Rectal smooth muscle tissue (tissue), 1 donor: Measurements from ENCODE around the gene TCF7L2.
A peak's percentile ranks its signal among the peaks of the same experiment; 100 is the strongest.

Experiments
- H3K27ac ChIP-seq: one replicate; pipeline ENCODE4 v1.7.0; 2013; ENCODE audit warnings: low read depth, low read length, inconsistent platforms
- H3K27me3 ChIP-seq: one replicate; pipeline ENCODE4 v1.7.0; 2013; ENCODE audit warnings: low read length; ENCODE audit not compliant: control insufficient read depth, insufficient read depth
- H3K36me3 ChIP-seq: one replicate; pipeline ENCODE4 v1.7.0; 2013; ENCODE audit warnings: low read length; ENCODE audit not compliant: control insufficient read depth, insufficient read depth
- H3K4me1 ChIP-seq: one replicate; pipeline ENCODE4 v1.7.0; 2013; ENCODE audit warnings: low read length; ENCODE audit not compliant: control insufficient read depth, insufficient read depth
- H3K4me3 ChIP-seq: one replicate; pipeline ENCODE4 v1.7.0; 2013; ENCODE audit warnings: low read length
- H3K9ac ChIP-seq: one replicate; pipeline ENCODE4 v1.7.0; 2013; ENCODE audit warnings: low read length

Gene TCF7L2

GRCh38 chr10:113140143-113141011, 190.3 kb downstream of the TCF7L2 start:
- no peaks in the 10 kb centered on the region for H3K27me3 ChIP-seq
- peak overlapping the region; percentile 82 for H3K27ac ChIP-seq
- peaks cover 11% of the 10 kb centered on the region for H3K36me3 ChIP-seq
- peaks cover 12% of the 10 kb centered on the region for H3K4me1 ChIP-seq
- no peak overlapping the region for H3K4me3 ChIP-seq
- no peak overlapping the region for H3K9ac ChIP-seq

DNA sequence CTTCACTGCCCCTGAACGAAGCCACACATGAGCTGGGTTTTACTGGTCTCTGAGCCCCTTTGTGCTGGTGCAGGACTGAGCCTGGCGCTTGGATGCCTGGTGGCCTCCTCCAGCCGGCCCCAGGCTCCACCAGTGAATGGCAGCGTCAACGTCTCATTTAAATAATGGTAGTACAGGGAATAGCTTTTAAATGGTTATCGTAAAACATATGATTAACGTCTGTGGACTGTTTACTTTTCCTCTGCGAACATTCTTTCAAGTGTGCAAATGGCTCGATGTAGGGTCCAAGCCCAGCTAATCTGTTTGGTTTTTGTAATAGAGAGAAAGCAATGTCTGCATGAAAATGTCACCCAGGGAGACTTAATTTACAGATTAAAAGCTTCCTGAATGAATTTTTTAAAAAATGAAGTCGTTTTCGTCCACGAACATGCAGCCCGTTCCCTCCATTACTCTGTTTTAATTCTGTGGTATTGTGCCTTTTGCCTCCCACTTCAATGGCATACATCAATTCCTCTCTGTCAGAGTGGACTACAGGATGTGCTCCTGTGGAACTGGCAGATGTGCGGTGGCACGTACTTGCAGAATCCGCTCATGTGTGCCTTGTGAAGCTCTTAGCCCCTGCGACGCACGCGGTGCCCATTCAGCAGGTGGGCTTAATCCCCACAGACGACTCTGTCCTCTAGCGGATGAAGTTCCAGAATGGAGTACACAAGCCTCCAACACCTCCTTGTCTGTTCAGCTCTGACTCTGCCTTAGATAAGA, 192.7 kb downstream of the TCF7L2 start:
- H3K9ac ChIP-seq = no peak overlapping the region
- no peaks in the 10 kb centered on the region for H3K27me3 ChIP-seq
- H3K36me3 ChIP-seq = peaks cover 21% of the 10 kb centered on the region
- peaks cover 12% of the 10 kb centered on the region for H3K4me1 ChIP-seq
- H3K4me3 ChIP-seq = no peak overlapping the region
- no peak overlapping the region for H3K27ac ChIP-seq

DNA sequence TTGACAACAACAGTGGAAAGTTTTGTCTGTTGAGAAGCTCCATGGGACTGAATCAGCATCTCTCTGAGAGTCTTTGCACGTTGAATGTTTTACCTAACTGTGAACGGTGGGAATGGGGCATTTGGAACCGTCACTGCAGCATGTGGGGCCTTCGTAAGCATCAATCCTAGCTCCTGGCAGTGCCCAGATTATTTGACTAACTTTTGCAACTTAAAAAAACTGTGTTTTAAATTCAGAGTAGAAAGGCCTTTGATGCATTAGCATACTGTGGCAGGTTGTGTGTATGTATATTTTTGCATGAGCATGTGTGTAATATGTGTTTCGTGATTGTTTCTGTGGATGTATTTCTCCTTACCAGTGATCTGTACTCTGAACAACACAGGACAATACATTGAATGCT, 194.5 kb downstream of the TCF7L2 start:
- no peak overlapping the region for H3K9ac ChIP-seq
- no peak overlapping the region for H3K4me3 ChIP-seq
- H3K36me3 ChIP-seq = peaks cover 21% of the 10 kb centered on the region
- peaks cover 3% of the 10 kb centered on the region for H3K4me1 ChIP-seq
- no peak overlapping the region for H3K27ac ChIP-seq
- H3K27me3 ChIP-seq = no peaks in the 10 kb centered on the region

DNA sequence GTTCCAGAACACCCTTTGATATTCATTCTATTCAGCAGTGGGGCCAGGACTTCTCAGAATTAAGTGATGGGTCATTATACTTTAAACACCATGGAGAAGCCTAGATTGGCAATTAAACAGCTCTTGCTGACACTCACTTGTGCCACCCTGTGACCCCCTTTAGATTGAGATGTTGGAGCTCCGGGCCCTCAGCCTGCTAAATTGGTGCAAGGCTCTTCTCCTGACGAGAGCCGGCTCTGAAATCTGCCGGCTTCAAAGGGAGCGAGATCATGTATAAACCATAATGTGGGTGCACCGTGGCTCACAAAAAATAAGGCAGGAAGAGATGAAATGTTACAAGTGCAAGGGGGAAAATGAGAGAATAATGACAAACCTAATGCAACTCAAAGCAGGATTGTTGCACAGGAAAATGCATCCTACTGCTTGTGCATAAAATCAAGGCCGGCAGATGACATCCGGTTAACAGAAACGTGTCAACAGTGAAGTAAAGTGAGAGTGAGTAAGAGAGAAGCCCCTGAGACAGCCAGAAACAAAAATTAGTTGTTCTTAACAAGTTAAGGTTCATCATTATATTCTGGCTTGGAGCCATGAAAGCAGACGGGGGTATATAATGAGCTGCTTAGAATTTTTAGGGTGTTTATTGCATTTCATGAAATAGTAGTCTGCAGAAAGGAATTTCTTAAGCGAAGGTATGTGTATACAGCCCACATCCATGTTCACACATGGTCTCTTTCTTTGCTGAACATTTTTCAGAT, 198.2 kb downstream of the TCF7L2 start:
- Histone ChIP-seq H3K4me1 (no peaks in the 10 kb centered on the region), H3K36me3 (peaks cover 36% of the 10 kb centered on the region), H3K27ac (no peak overlapping the region), H3K4me3 (no peak overlapping the region), H3K27me3 (no peaks in the 10 kb centered on the region), H3K9ac (no peak overlapping the region)

DNA sequence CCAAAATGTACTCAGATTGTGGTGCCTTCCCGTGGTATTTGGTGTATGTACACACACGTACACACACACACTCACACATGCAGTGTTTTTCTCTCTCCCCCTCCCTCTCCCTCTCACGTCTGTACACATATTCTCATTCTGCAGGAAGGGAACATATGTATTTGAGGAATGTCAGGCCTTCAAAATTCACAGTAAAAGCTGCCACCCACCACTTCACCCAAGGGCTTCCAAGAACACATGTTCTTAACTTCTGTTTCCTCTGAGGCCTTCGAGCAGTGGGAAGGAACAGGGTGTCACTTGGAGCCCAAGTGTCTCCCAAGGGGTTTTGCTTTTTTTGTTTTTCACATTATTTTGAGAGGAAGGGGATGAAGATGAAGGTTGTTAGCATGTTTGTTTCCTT, 198.9 kb downstream of the TCF7L2 start:
- Histone ChIP-seq H3K36me3 (peaks cover 40% of the 10 kb centered on the region), H3K27me3 (no peaks in the 10 kb centered on the region), H3K4me3 (no peak overlapping the region), H3K27ac (no peak overlapping the region), H3K4me1 (no peaks in the 10 kb centered on the region), H3K9ac (no peak overlapping the region)

DNA sequence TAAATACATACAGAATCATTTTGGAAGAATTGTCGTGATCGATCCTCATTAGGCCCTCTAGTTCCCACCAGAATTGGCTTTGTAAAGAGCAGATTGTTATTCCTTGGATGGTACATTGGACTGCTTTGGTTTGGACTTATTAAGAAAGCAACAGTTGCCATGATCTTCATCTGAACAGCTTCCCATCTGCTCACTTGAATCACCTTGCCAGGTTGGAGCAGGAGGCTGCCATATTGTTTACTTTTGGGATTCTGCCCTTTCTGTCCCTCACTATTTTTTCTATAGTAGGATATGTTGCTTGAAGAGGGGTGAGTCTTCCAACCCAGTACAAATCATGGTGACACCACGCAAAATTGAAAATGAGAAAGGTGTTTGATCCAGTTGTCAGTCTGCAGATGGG, 199.6 kb downstream of the TCF7L2 start:
- Histone ChIP-seq H3K4me3 (no peak overlapping the region), H3K27ac (no peak overlapping the region), H3K4me1 (no peaks in the 10 kb centered on the region), H3K36me3 (peaks cover 37% of the 10 kb centered on the region), H3K9ac (no peak overlapping the region), H3K27me3 (no peaks in the 10 kb centered on the region)

DNA sequence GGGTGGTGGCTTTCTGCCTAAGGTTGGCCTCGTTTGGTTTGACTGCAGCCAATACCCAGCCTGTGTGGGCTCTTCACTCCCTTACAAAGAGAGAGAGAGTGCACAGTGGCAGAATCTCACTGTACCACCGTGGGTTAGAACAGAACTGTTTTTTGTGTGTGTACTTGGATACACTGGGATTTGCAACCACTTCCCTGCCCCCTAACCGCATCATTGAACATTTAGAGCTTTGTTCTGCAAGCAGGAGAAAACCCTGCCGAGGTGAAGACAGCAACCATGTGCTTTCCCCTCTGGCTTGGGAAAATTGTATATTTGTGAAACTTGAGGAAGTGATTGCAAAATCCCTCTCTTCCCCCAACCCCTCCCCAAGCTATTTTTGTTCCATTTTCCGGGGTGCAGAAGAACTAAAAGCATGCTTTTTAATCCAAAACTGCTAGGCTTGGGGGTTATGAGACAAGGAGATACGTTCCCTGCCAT, 201.2 kb downstream of the TCF7L2 start:
- H3K36me3 ChIP-seq = peaks cover 39% of the 10 kb centered on the region
- H3K4me1 ChIP-seq = no peaks in the 10 kb centered on the region
- H3K27ac ChIP-seq = no peak overlapping the region
- no peak overlapping the region for H3K9ac ChIP-seq
- H3K4me3 ChIP-seq = no peak overlapping the region
- no peaks in the 10 kb centered on the region for H3K27me3 ChIP-seq

- H3K27ac ChIP-seq = no peak overlapping the region
- H3K36me3 ChIP-seq = peaks cover 32% of the 10 kb centered on the region
- no peaks in the 10 kb centered on the region for H3K27me3 ChIP-seq
- H3K9ac ChIP-seq = no peak overlapping the region
- peaks cover 5% of the 10 kb centered on the region for H3K4me1 ChIP-seq
- H3K4me3 ChIP-seq = no peak overlapping the region
Observed at GRCh38 chr10:113153493-113154102, 203.6 kb downstream of the TCF7L2 start.

DNA sequence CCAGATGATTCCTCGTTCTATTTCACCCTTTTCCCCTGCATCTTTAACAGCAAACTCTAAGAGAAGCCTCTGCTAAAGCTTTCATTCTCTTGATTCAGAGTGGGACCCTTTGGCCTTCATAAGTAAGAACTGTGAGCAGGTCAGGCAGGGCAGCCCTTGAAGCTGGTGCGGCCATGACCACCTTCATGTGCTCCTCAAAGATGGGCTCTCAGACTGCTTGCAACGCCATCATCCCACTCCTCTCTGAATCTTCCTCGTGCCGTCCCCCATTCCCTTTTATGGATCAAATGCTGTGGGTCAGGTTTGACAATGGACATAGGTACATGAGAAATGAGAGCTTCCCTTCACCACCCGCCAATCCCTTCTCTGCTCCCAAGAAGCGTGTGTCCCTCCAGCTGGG, 207.4 kb downstream of the TCF7L2 start:
- no peak overlapping the region for H3K9ac ChIP-seq
- peaks cover 5% of the 10 kb centered on the region for H3K4me1 ChIP-seq
- no peak overlapping the region for H3K27ac ChIP-seq
- H3K4me3 ChIP-seq = no peak overlapping the region
- H3K36me3 ChIP-seq = peaks cover 31% of the 10 kb centered on the region
- H3K27me3 ChIP-seq = no peaks in the 10 kb centered on the region

DNA sequence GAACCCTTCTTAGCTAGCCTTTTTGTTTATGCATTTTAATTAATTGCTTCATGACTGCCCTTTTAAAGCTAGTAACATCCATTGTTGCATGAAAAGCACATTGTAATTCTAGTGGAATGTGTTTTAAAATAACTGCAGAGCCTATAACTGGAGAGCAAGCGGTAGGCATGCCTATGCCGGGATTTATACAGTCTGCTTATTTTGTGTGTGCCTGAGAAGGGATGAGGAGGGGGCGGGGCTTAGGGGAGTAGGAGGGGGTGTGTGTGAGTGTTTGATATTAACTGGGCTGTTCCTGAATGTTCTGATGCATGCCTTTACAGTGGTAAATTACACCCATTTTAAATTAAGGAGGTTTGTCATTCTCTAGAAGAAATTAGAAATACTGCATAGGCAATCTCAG, 208.1 kb downstream of the TCF7L2 start:
- Histone ChIP-seq H3K27me3 (no peaks in the 10 kb centered on the region), H3K36me3 (peaks cover 24% of the 10 kb centered on the region), H3K27ac (no peak overlapping the region), H3K9ac (no peak overlapping the region), H3K4me1 (peaks cover 5% of the 10 kb centered on the region), H3K4me3 (no peak overlapping the region)

GRCh38 chr10:113159563-113159962, 209.5 kb downstream of the TCF7L2 start:
- Histone ChIP-seq H3K9ac (no peak overlapping the region), H3K4me1 (peaks cover 11% of the 10 kb centered on the region), H3K4me3 (no peak overlapping the region), H3K27ac (no peak overlapping the region), H3K36me3 (peaks cover 16% of the 10 kb centered on the region), H3K27me3 (no peaks in the 10 kb centered on the region)

- peaks cover 13% of the 10 kb centered on the region for H3K36me3 ChIP-seq
- H3K27me3 ChIP-seq = no peaks in the 10 kb centered on the region
- H3K9ac ChIP-seq = no peak overlapping the region
- H3K4me3 ChIP-seq = no peak overlapping the region
- no peak overlapping the region for H3K27ac ChIP-seq
- peaks cover 11% of the 10 kb centered on the region for H3K4me1 ChIP-seq
Observed at GRCh38 chr10:113160641-113161040, 210.6 kb downstream of the TCF7L2 start.
